SJSA1 (cell line): Measurements from ENCODE around the gene APH1B. TPM values are rescaled to one million over a fixed set of nuclear protein-coding genes. Genes with fewer than 3 reads are reported as not detected.
A peak's percentile ranks its signal among the peaks of the same experiment; 100 is the strongest.
"Not testable (repeated sequence)": the region's sequence is repeated elsewhere in the genome, so short reads cannot be mapped to it uniquely, and the experiment has no call there.

ENCODE experiments used
- DNase-seq, 2 experiments: peaks; one replicate each; pipeline ENCODE4 v3.0.0-alpha.2; 2015 to 2020; ENCODE audit warnings: low spot score in 2 of 2, low read depth in 1 of 2
- H3K27ac ChIP-seq: fragments of 250-450 bp; sonication (Bioruptor Pico); 2 replicates; pipeline ENCODE4 v1.5.1; 2020; ENCODE audit warnings: mild to moderate bottlenecking, moderate library complexity
- H3K27me3 ChIP-seq: fragments of 250-450 bp; sonication (Bioruptor Pico); replicated peaks from 2 replicates; pipeline ENCODE4 v1.5.1; 2020; ENCODE audit warnings: mild to moderate bottlenecking, moderate library complexity
- H3K36me3 ChIP-seq: fragments of 250-450 bp; sonication (Bioruptor Pico); 2 replicates; pipeline ENCODE4 v1.5.1; 2020; ENCODE audit warnings: mild to moderate bottlenecking
- H3K4me1 ChIP-seq: fragments of 250-450 bp; sonication (Bioruptor Pico); replicated peaks from 2 replicates; pipeline ENCODE4 v1.6.1; 2021; ENCODE audit warnings: mild to moderate bottlenecking
- H3K4me3 ChIP-seq: fragments of 250-450 bp; sonication (Bioruptor Pico); 2 replicates; pipeline ENCODE4 v1.5.1; 2020; ENCODE audit warnings: mild to moderate bottlenecking
- H3K9me3 ChIP-seq: fragments of 250-450 bp; sonication (Bioruptor Pico); replicated peaks from 2 replicates; pipeline ENCODE4 v1.5.1; 2020; ENCODE audit warnings: mild to moderate bottlenecking
- total RNA-seq: library from RNA; depleted of rRNA; stranded (reverse); fragments of >200 nt; shearing (Covaris generic); gene quantifications from 2 replicates; pipeline ENCODE4 v1.2.3, GENCODE V29; 2014

Gene APH1B
- total RNA-seq, 1 experiment from 2014 or later: 26.8 TPM

- H3K4me3 ChIP-seq: no peak overlapping the region
- no peaks in the 10 kb centered on the region for H3K36me3 ChIP-seq
- H3K4me1 ChIP-seq: no peaks in the 10 kb centered on the region
- DNase-seq: no peak
- no peak overlapping the region for H3K27ac ChIP-seq
- H3K9me3 ChIP-seq: no peaks in the 10 kb centered on the region
- H3K27me3 ChIP-seq: no peaks in the 10 kb centered on the region
Measured at GRCh38 chr15:63319065-63319464, 41.7 kb downstream of the APH1B start.

GRCh38 chr15:63320446-63320845, 43.0 kb downstream of the APH1B start:
- not testable (repeated sequence) for DNase-seq, H3K27me3 ChIP-seq, H3K9me3 ChIP-seq, H3K4me1 ChIP-seq, H3K36me3 ChIP-seq, H3K4me3 ChIP-seq, H3K27ac ChIP-seq

GRCh38 chr15:63320981-63321380, 43.6 kb downstream of the APH1B start:
- H3K4me1 ChIP-seq, H3K4me3 ChIP-seq, H3K27me3 ChIP-seq, H3K9me3 ChIP-seq, H3K27ac ChIP-seq, H3K36me3 ChIP-seq, DNase-seq: not testable (repeated sequence)

DNA sequence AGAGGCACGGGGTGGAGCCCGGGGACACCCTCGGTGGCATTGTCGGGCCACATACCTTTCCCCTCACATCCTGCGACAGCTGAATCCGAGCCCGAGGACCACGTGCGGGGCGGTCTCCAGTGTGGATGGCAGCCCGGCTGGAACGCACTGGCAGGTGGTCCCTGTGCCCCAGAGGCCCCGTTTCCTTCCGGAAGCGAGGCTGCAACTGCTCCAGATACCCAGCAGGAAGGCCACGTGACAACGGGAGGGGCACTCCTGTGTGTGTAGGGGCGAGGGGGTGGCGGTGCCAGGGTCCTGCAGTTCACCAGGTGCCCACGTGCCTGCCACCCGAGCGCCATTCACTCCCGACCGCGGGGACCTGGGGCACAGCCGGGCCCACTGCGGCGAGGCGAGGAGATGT, 44.1 kb downstream of the APH1B start:
- Histone ChIP-seq H3K27ac (no peak overlapping the region), H3K9me3 (no peaks in the 10 kb centered on the region), H3K4me3 (no peak overlapping the region), H3K4me1 (no peaks in the 10 kb centered on the region), H3K27me3 (no peaks in the 10 kb centered on the region), H3K36me3 (no peaks in the 10 kb centered on the region)
- DNase-seq: no peak

DNA sequence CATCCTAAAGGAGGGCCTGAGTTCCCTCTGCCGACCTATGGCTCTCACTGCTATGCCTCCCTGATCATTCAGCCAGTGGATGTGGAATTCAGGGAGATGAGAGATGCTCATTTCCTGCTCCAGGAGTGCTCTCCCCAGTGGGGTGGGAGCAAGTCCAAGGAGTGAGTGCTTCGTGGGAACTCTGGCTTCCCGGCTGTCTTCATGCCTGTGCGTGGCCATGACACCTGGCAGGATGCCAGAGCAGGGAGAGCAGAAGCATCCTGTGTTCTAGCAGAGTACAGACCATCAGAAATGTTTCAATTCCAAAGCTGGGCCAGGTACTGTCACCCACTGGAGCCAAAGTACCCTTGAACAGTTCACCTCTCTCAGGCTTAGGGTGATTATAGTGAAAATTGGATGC, 45.1 kb downstream of the APH1B start:
- DNase-seq: no peak
- Histone ChIP-seq H3K4me1 (no peaks in the 10 kb centered on the region), H3K36me3 (no peaks in the 10 kb centered on the region), H3K27ac (no peak overlapping the region), H3K9me3 (no peaks in the 10 kb centered on the region), H3K4me3 (no peak overlapping the region), H3K27me3 (no peaks in the 10 kb centered on the region)

- Histone ChIP-seq H3K9me3 (no peaks in the 10 kb centered on the region), H3K36me3 (no peaks in the 10 kb centered on the region), H3K27ac (no peak overlapping the region), H3K4me3 (no peak overlapping the region), H3K4me1 (no peaks in the 10 kb centered on the region), H3K27me3 (no peaks in the 10 kb centered on the region)
- DNase-seq: no peak
Measured at GRCh38 chr15:63323798-63324563, 46.6 kb downstream of the APH1B start.

DNA sequence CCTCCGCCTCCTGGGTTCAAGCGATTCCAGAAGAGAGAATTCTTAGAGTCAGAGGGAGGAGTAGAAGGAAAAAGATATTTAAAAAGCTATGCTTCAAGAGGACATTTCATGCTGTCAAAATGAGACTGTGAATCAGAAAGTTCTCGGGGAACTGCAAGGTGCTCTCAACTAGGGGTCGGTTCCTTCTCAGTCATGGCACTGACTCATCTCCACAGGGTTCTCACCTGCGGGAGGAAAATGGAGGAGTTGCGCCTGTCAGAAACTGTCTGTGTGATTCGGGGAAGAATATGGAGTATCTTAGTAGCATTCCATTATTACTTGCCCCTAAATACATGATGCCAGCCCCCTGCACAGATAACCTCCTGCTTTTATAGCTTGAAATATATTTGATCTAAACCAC, 47.4 kb downstream of the APH1B start:
- H3K4me3 ChIP-seq: no peak overlapping the region
- H3K36me3 ChIP-seq: no peaks in the 10 kb centered on the region
- no peak overlapping the region for H3K27ac ChIP-seq
- no peaks in the 10 kb centered on the region for H3K27me3 ChIP-seq
- H3K9me3 ChIP-seq: no peaks in the 10 kb centered on the region
- no peak for DNase-seq
- peaks cover 1% of the 10 kb centered on the region for H3K4me1 ChIP-seq

DNA sequence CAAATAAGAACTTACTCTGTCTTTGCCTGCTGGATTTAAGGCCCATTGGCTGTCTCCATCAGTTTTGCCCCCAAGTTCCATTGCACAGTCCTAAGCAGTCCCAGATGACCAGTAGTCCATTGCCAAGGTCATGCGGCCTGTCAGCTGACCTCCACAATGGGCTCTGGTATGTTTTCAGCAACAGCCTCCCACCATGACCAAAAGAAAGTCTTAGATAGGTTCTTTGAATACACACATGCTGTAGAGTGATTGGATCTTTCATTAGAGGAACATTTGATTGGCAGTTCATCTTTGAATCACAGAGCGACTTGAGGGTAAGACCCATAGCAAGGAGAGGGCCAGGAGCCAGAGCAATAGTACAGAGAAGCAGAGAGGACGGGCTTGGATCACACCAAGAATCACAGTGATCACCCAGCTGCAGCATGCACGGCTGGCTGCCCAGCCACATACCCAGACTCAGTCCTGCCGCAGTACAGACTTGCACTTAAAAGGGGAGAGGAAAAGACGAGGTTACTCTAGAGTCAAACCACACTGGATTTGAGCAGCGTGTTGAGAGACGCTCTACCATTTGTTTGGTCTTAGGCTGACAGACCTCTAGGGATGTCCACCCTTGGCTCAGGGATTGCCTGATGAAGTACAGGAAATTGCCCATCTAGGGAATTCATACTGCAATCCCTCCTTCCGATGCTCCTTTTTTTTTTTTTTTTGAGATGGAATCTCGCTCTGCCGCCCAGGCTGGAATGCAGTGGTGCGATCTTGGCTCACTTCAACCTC, 50.4 kb downstream of the APH1B start:
- no peak for DNase-seq
- no peaks in the 10 kb centered on the region for H3K36me3 ChIP-seq
- H3K4me1 ChIP-seq: peaks cover 29% of the 10 kb centered on the region
- no peak overlapping the region for H3K4me3 ChIP-seq
- H3K9me3 ChIP-seq: no peaks in the 10 kb centered on the region
- no peak overlapping the region for H3K27ac ChIP-seq
- H3K27me3 ChIP-seq: no peaks in the 10 kb centered on the region

GRCh38 chr15:63329567-63330350, 52.4 kb downstream of the APH1B start:
- H3K9me3 ChIP-seq: no peaks in the 10 kb centered on the region
- H3K36me3 ChIP-seq: no peaks in the 10 kb centered on the region
- H3K4me1 ChIP-seq: peaks cover 39% of the 10 kb centered on the region
- DNase-seq: no peak
- no peak overlapping the region for H3K4me3 ChIP-seq
- no peaks in the 10 kb centered on the region for H3K27me3 ChIP-seq
- H3K27ac ChIP-seq: no peak overlapping the region

DNA sequence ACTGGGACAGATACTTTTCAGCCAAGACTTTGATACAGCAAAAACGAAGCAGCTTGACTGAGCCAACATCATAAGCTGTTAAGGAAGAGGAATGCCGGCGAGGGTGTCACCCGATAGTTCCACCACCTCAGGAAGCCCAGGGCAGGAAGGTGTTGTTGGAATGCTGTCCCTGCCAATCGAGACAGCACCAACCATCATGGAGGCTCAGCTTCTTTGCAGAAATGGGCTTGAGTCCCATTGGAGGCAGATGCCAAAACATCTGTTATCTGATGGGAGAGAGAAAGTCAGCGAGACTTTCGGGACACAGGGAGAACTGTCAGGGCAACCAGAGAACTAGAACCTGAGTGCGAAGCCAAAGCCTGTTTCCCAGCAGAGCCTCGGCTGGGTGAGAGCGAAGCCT, 53.5 kb downstream of the APH1B start:
- Histone ChIP-seq H3K9me3 (no peaks in the 10 kb centered on the region), H3K27ac (no peak overlapping the region), H3K27me3 (no peaks in the 10 kb centered on the region), H3K36me3 (no peaks in the 10 kb centered on the region), H3K4me3 (no peak overlapping the region), H3K4me1 (peaks cover 42% of the 10 kb centered on the region)
- no peak for DNase-seq

- Histone ChIP-seq H3K4me3 (no peak overlapping the region), H3K9me3 (no peaks in the 10 kb centered on the region), H3K27me3 (no peaks in the 10 kb centered on the region), H3K4me1 (peaks cover 42% of the 10 kb centered on the region), H3K27ac (no peak overlapping the region), H3K36me3 (no peaks in the 10 kb centered on the region)
- peak in 1 of 2 experiments; percentile 23 for DNase-seq
Measured at GRCh38 chr15:63331456-63331855, 54.1 kb downstream of the APH1B start.

DNA sequence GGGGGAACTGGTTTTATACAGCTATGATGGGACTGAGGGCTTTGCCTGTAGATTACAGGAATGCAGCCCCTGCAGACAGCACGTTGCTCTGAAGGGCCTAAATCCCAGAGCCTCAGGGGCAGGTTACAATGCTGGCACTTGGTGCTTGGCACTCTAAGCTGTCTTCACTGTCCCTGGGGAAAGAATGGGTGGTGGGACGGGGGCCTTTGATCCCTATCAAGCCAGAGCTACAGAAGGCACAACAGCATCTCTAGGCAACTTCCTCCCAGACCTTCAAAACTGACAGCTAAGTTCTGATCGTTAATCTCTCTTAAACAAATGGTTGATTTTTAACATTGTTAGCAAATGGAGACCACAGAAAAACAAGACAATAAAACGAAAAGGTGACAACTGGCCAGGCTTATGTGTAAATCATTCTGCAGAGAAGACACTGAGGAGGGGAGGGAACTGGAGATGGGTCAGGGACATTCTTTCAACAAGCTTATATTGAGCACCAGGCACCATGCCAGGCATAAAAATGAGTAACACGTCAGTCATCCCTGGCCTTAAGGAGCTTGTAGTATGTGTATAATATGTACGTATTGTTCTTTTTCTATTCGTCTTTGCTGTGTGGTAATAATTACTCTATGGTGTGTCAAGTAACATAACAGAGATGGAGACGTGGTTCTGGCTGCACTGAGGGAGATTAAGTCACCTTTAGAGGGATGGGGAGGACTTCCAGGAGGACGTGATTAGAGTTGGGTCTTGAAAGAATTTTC, 55.1 kb downstream of the APH1B start:
- no peaks in the 10 kb centered on the region for H3K36me3 ChIP-seq
- H3K4me1 ChIP-seq: peaks cover 42% of the 10 kb centered on the region
- peak; percentile 86 to 87 for DNase-seq
- H3K27me3 ChIP-seq: no peaks in the 10 kb centered on the region
- H3K9me3 ChIP-seq: no peaks in the 10 kb centered on the region
- no peak overlapping the region for H3K27ac ChIP-seq
- no peak overlapping the region for H3K4me3 ChIP-seq

DNA sequence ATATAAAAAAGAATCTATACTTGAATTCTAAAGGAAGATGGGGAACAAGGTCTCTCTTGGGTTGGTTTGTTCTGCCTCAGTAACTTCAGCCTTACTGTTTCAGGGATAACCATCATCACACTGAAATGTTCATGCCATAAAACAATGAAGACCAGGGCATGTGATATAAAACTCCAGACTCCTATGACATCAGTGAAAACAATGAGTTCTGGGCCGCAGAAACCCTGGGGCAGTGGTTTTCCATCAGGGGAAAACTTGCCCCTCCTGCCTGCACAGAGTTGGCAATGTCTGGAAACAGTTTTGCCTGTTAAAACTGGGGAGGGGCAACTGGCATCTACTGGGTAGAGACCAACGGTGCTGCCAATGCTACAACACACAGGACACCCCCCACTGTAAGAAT, 57.4 kb downstream of the APH1B start:
- DNase-seq: no peak
- no peak overlapping the region for H3K27ac ChIP-seq
- H3K36me3 ChIP-seq: no peaks in the 10 kb centered on the region
- no peaks in the 10 kb centered on the region for H3K9me3 ChIP-seq
- H3K4me1 ChIP-seq: peaks cover 41% of the 10 kb centered on the region
- no peak overlapping the region for H3K4me3 ChIP-seq
- H3K27me3 ChIP-seq: no peaks in the 10 kb centered on the region
